ENCODE data around the gene CFAP251.

The CFAP251 gene

GRCh38 chr12:122001466-122002209 is 83.2 kb downstream of the CFAP251 start:
- DNase-seq: peak in 33 of 56 donors; percentile 2 to 64 (median 29)

GRCh38 chr12:122003651-122004611 is 85.5 kb downstream of the CFAP251 start:
- no peak for DNase-seq

GRCh38 chr12:122004633-122005071 is 86.3 kb downstream of the CFAP251 start:
- DNase-seq: no peak

- DNase-seq: no peak
Observed at GRCh38 chr12:122005252-122005776, 86.9 kb downstream of the CFAP251 start.

GRCh38 chr12:122006186-122006926 is 88.0 kb downstream of the CFAP251 start:
- no peak for DNase-seq

GRCh38 chr12:122009741-122010140 is 91.3 kb downstream of the CFAP251 start:
- DNase-seq: no peak

GRCh38 chr12:122012184-122012583 is 93.8 kb downstream of the CFAP251 start:
- no peak for DNase-seq

GRCh38 chr12:122013136-122013535 is 94.7 kb downstream of the CFAP251 start:
- DNase-seq: no peak

- DNase-seq: peak in 5 of 56 donors; percentile 7 to 28 (median 11)
Observed at GRCh38 chr12:122013791-122014590, 95.6 kb downstream of the CFAP251 start.

- no peak for DNase-seq
Observed at GRCh38 chr12:122014781-122015180, 96.4 kb downstream of the CFAP251 start.

GRCh38 chr12:122018457-122018856 is 100.1 kb downstream of the CFAP251 start:
- no peak for DNase-seq

GRCh38 chr12:122018937-122019336 is 100.5 kb downstream of the CFAP251 start:
- DNase-seq: no peak

GRCh38 chr12:122020795-122021192 is 102.4 kb downstream of the CFAP251 start:
- no peak for DNase-seq

GRCh38 chr12:122021193-122021821 is 102.9 kb downstream of the CFAP251 start:
- peak in 15 of 56 donors; percentile 12 to 55 (median 33) for DNase-seq

GRCh38 chr12:122021822-122022392 is 103.5 kb downstream of the CFAP251 start, which contains the start of gene BCL7A:
Gene BCL7A (plus strand): TSS chr12:122021884. CDS start chr12:122022092, 208 bp downstream.
- peak in 52 of 56 donors; percentile 22 to 87 (median 69) for DNase-seq

- peak in 36 of 56 donors; percentile 11 to 63 (median 40) for DNase-seq
Observed at GRCh38 chr12:122022393-122023338, 104.3 kb downstream of the CFAP251 start.

- peak in 52 of 56 donors; percentile 13 to 80 (median 57) for DNase-seq
Observed at GRCh38 chr12:122023339-122024131, 105.1 kb downstream of the CFAP251 start.

Measured in nucleus accumbens (tissue), 56 donors.